Stomach (tissue), 4 donors: ENCODE measurements around the gene TBC1D10B.

Experiments used
- CTCF ChIP-seq, 7 experiments: fragments of 450-650 bp in 4 of 7; fragments of 200-600 bp in 3 of 7; sonication (generic) in 3 of 7; IDR thresholded peaks; one replicate each; pipeline ENCODE4 v1.5.1; 2016 to 2019; ENCODE audit warnings: antibody characterized with exemption in 7 of 7, control low read depth in 2 of 7, mild to moderate bottlenecking in 1 of 7
- POLR2A ChIP-seq, 4 donors: fragments of 450-650 bp; IDR thresholded peaks; one replicate each; pipeline ENCODE4 v1.6.1; 2016; ENCODE audit warnings: antibody characterized with exemption in 4 of 4, control low read depth in 2 of 4, mild to moderate bottlenecking in 1 of 4, moderate library complexity in 1 of 4
- POLR2AphosphoS5 ChIP-seq, 3 donors: sonication (generic); formaldehyde crosslinking; IDR thresholded peaks; one replicate each; pipeline ENCODE4 v1.6.1; 2016; ENCODE audit warnings: antibody characterized with exemption in 3 of 3

- TF ChIP-seq CTCF (IDR thresholded peaks at IDR 0.05), result no peak
- no peak for TF ChIP-seq POLR2AphosphoS5 (IDR thresholded peaks at IDR 0.05)
- TF ChIP-seq POLR2A (IDR thresholded peaks at IDR 0.05), result no peak
Measured at GRCh38 chr16:30416047-30416603, 45.8 kb upstream of the TBC1D10B start.
